HEK293 (cell line): ENCODE results near the gene AMOTL1.
A peak's percentile ranks its signal among the peaks of the same experiment; 100 is the strongest.

Experiments
- CTCF ChIA-PET: fragments of 350-600 bp; formaldehyde crosslinking; extraction: SDS; loops from one replicate; lab custom pipeline; 2021; ENCODE audit warnings: antibody characterized with exemption; lab: Yijun Ruan, JAX
- POLR2A ChIA-PET: fragments of 300-600 bp; formaldehyde crosslinking; extraction: SDS; loops from one replicate; lab custom pipeline; 2020; ENCODE audit warnings: antibody characterized with exemption, inconsistent platforms; lab: Yijun Ruan, JAX
- H3K27ac ChIP-seq: fragments of 200-500 bp; sonication (Bioruptor generic); 2 replicates; pipeline ENCODE4 v1.5.1; 2014; ENCODE audit warnings: low read depth, low read length, control low read depth, inconsistent platforms; ENCODE audit errors: extremely low read depth
- H3K36me3 ChIP-seq, 2 experiments: fragments of 200-500 bp in 1 of 2; sonication (Bioruptor generic) in 1 of 2; 1 replicate in 1 of 2; 2 replicates in 1 of 2; pipeline ENCODE4 v1.5.1; 2014 to 2017; ENCODE audit warnings: inconsistent platforms in 2 of 2, low read length in 2 of 2; ENCODE audit not compliant: control insufficient read depth in 2 of 2, insufficient read depth in 1 of 2
- H3K4me1 ChIP-seq: fragments of 200-500 bp; sonication (Bioruptor generic); 2 replicates; pipeline ENCODE4 v1.5.1; 2014; ENCODE audit warnings: mild to moderate bottlenecking, low read length, inconsistent platforms; ENCODE audit not compliant: control insufficient read depth, insufficient read depth
- H3K4me3 ChIP-seq: 2 replicates; pipeline ENCODE4 v1.5.1; 2011; ENCODE audit warnings: low read depth, mild to moderate bottlenecking, control low read depth, low read length, moderate library complexity
- H3K9me3 ChIP-seq: fragments of 200-500 bp; sonication (Bioruptor generic); 2 replicates; pipeline ENCODE4 v1.5.1; 2014; ENCODE audit warnings: low read depth, low read length, inconsistent platforms; ENCODE audit not compliant: control insufficient read depth, insufficient read depth
- BCL11A ChIP-seq: fragments of 450-650 bp; formaldehyde crosslinking; IDR thresholded peaks from 2 replicates; pipeline ENCODE4 v1.5.1; 2016; ENCODE audit warnings: low read depth, missing biosample characterization, missing genetic modification characterization
- EGR2 ChIP-seq: fragments of 450-650 bp; formaldehyde crosslinking; IDR thresholded peaks from 2 replicates; pipeline ENCODE4 v1.5.1; 2016; ENCODE audit warnings: low read depth, missing biosample characterization, missing genetic modification characterization
- GLIS1 ChIP-seq: fragments of 450-650 bp; formaldehyde crosslinking; IDR thresholded peaks from 2 replicates; pipeline ENCODE4 v1.5.1; 2016; ENCODE audit warnings: missing biosample characterization, missing genetic modification characterization
- KLF10 ChIP-seq: fragments of 450-650 bp; IDR thresholded peaks from 2 replicates; pipeline ENCODE4 v1.5.1; 2018; ENCODE audit warnings: missing biosample characterization, mild to moderate bottlenecking, missing genetic modification characterization
- OSR2 ChIP-seq: fragments of 450-650 bp; formaldehyde crosslinking; IDR thresholded peaks from 2 replicates; pipeline ENCODE4 v1.5.1; 2016; ENCODE audit warnings: missing biosample characterization, missing genetic modification characterization
- OVOL3 ChIP-seq: fragments of 450-650 bp; formaldehyde crosslinking; IDR thresholded peaks from 2 replicates; pipeline ENCODE4 v1.5.1; 2016; ENCODE audit warnings: missing biosample characterization, missing genetic modification characterization
- SCRT1 ChIP-seq: fragments of 450-650 bp; formaldehyde crosslinking; IDR thresholded peaks from 2 replicates; pipeline ENCODE4 v1.5.1; 2016; ENCODE audit warnings: missing biosample characterization, missing genetic modification characterization, borderline replicate concordance
- SCRT2 ChIP-seq: fragments of 450-650 bp; formaldehyde crosslinking; IDR thresholded peaks from 2 replicates; pipeline ENCODE4 v1.5.1; 2016; ENCODE audit warnings: missing biosample characterization, missing genetic modification characterization
- TRIM28 ChIP-seq: IDR thresholded peaks from 2 replicates; pipeline ENCODE4 v1.6.1; 2011; ENCODE audit warnings: low read length, control low read depth, borderline replicate concordance
- ZFHX2 ChIP-seq: fragments of 450-650 bp; formaldehyde crosslinking; conservative IDR thresholded peaks from 2 replicates; pipeline ENCODE4 v1.5.1; 2016; ENCODE audit warnings: missing biosample characterization, missing genetic modification characterization
- ZNF518A ChIP-seq: fragments of 450-650 bp; formaldehyde crosslinking; conservative IDR thresholded peaks from 2 replicates; pipeline ENCODE4 v1.5.1; 2016; ENCODE audit warnings: low read depth, missing biosample characterization, missing genetic modification characterization
- ZNF529 ChIP-seq: fragments of 450-650 bp; formaldehyde crosslinking; IDR thresholded peaks from 2 replicates; pipeline ENCODE4 v1.5.1; 2017; ENCODE audit warnings: missing genetic modification characterization, missing biosample characterization; ENCODE audit not compliant: insufficient replicate concordance
- ZNF549 ChIP-seq: fragments of 450-650 bp; IDR thresholded peaks from 2 replicates; pipeline ENCODE4 v1.5.1; 2018; ENCODE audit warnings: missing biosample characterization, missing genetic modification characterization, mild to moderate bottlenecking, inconsistent platforms, moderate library complexity
- ZNF558 ChIP-seq: fragments of 450-650 bp; formaldehyde crosslinking; IDR thresholded peaks from 2 replicates; pipeline ENCODE4 v1.5.1; 2016; ENCODE audit warnings: missing biosample characterization, missing genetic modification characterization
- ZNF704 ChIP-seq: fragments of 450-650 bp; formaldehyde crosslinking; IDR thresholded peaks from 2 replicates; pipeline ENCODE4 v1.5.1; 2016; ENCODE audit warnings: missing biosample characterization, missing genetic modification characterization
- ZNF785 ChIP-seq: fragments of 450-650 bp; formaldehyde crosslinking; IDR thresholded peaks from 2 replicates; pipeline ENCODE4 v1.5.1; 2016; ENCODE audit warnings: missing biosample characterization, missing genetic modification characterization
- ZNF837 ChIP-seq: fragments of 450-650 bp; formaldehyde crosslinking; IDR thresholded peaks from 2 replicates; pipeline ENCODE4 v1.5.1; 2016; ENCODE audit warnings: missing biosample characterization, missing genetic modification characterization
- ZSCAN16 ChIP-seq: fragments of 450-650 bp; formaldehyde crosslinking; IDR thresholded peaks from 2 replicates; pipeline ENCODE4 v1.5.1; 2016; ENCODE audit warnings: missing biosample characterization, missing genetic modification characterization
- TF ChIP-seq, protein P1 (sequence below): fragments of 450-650 bp; formaldehyde crosslinking; IDR thresholded peaks from 2 replicates; pipeline ENCODE4 v1.5.1; 2017; ENCODE audit warnings: missing biosample characterization, missing genetic modification characterization

Gene AMOTL1

GRCh38 chr11:94787801-94788200 lies 19.6 kb downstream of the AMOTL1 start:
- CTCF ChIA-PET, result interaction anchor here (0.6 to 1.3 kb wide), 3 partner anchors 16 to 114 kb away, joined by 3 read pairs; no protein-coding TSS in a partner anchor

GRCh38 chr11:94788396-94788795 lies 20.2 kb downstream of the AMOTL1 start:
- no peak for TF ChIP-seq ZNF558
- TF ChIP-seq KLF10 (tag by site-specific recombination), result no peak
- peak; percentile 96 for TF ChIP-seq SCRT2 (tag by site-specific recombination)
- TF ChIP-seq, protein P1, sequence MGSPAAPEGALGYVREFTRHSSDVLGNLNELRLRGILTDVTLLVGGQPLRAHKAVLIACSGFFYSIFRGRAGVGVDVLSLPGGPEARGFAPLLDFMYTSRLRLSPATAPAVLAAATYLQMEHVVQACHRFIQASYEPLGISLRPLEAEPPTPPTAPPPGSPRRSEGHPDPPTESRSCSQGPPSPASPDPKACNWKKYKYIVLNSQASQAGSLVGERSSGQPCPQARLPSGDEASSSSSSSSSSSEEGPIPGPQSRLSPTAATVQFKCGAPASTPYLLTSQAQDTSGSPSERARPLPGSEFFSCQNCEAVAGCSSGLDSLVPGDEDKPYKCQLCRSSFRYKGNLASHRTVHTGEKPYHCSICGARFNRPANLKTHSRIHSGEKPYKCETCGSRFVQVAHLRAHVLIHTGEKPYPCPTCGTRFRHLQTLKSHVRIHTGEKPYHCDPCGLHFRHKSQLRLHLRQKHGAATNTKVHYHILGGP (tag by site-specific recombination), result no peak
- no peak for TF ChIP-seq ZNF549 (tag by site-specific recombination)
- TF ChIP-seq TRIM28, result 0 out of 2 replicates have a peak, but pooled peaks have one; percentile 41
- no peak for TF ChIP-seq ZNF785 (tag by site-specific recombination)
- no peak for TF ChIP-seq OVOL3
- no peak for TF ChIP-seq BCL11A (tag by site-specific recombination)
- TF ChIP-seq ZNF518A (tag by site-specific recombination), result no peak
- TF ChIP-seq SCRT1 (tag by site-specific recombination), result peak; percentile 90
- TF ChIP-seq EGR2 (tag by site-specific recombination), result peak; percentile 62
- no peak for TF ChIP-seq ZNF837 (tag by site-specific recombination)
- peak; percentile 55; the same call in 1 of the 2 replicates for TF ChIP-seq ZFHX2 (tag by site-specific recombination)
- Histone ChIP-seq H3K4me3 (no peak overlapping the region), H3K9me3 (no peaks in the 10 kb centered on the region), H3K4me1 (peaks cover 12% of the 10 kb centered on the region), H3K27ac (no peak overlapping the region), H3K36me3 (no peaks in the 10 kb centered on the region)
- POLR2A ChIA-PET, result interaction anchor here (1.4 kb wide), 1 partner anchor 19 kb away, joined by 3 read pairs; no protein-coding TSS in a partner anchor
- CTCF ChIA-PET, result interaction anchor here (2.1 kb wide), 1 partner anchor 165 kb away, joined by 10 read pairs; no protein-coding TSS in a partner anchor

More at GRCh38 chr11:94787801-94788200, 19.6 kb downstream of the AMOTL1 start:
- peak; percentile 77 for TF ChIP-seq OSR2 (tag by site-specific recombination)
- TF ChIP-seq ZNF529 (tag by site-specific recombination), result no peak
- no peak for TF ChIP-seq ZNF704
- TF ChIP-seq GLIS1 (tag by site-specific recombination), result peak; percentile 31; the same call in 1 of the 2 replicates
- TF ChIP-seq ZSCAN16 (tag by site-specific recombination), result 0 out of 2 replicates have a peak, but pooled peaks have one; percentile 36
- Histone ChIP-seq H3K4me3 (no peak overlapping the region), H3K27ac (no peak overlapping the region), H3K9me3 (no peaks in the 10 kb centered on the region), H3K4me1 (peaks cover 12% of the 10 kb centered on the region), H3K36me3 (no peaks in the 10 kb centered on the region)
- POLR2A ChIA-PET, result interaction anchor here (1.4 kb wide), 1 partner anchor 18 kb away, joined by 3 read pairs; no protein-coding TSS in a partner anchor
